Measurements from ENCODE around the gene ZC3H13.

ZC3H13 gene

DNA sequence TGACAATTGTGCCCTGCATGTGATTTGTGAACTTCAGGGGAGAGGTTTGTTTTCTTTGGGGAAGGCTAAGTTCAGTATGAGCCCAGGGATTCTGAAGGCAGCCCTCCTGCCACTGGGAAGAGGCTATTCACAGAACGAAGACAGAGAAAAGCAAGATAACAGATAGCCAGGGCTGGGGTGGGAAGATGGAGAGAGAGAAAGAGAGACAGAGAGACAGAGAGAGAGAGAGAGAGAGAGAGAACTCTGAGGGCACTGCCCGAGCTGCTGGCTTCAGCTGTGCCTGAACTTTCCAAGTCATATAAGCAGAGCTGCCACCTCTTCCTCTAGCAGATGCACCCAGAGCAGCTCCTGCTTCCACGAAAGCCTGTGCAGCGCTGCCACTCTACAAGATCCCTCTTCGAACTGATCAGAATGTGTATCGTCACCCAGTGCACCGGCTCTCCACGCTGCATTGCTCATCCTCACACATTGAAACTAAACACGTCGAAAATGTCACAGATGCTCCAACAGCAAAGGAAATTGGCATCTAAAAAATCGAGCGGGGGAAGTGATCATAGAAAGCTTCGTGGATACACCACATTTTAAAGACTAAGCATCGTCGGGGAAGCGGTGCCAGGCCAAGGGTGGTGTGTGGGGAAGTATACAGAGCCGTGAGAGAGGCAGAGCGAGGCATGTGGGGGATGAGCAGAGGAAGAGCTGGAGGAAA lies 119.2 kb downstream of the ZC3H13 start:
- no peak for DNase-seq

DNA sequence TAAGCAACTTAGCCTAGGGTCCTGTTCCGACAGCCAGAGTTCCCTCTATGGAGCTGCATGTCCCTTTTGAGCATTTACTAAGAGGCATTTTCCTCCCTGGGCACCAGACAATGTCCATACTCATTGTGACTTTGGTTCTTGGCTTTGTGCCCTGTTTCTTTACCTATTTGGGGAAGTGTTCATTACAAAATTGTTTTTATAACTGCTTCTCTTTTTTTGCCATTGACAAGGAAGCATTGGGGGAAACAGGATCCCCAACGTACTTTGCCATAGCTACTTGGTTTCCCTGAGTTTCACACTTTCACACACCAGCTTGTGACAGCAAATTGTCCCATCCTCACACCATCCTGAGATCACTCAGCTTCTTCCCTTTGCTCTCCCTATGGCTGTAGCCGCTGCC lies 119.9 kb downstream of the ZC3H13 start:
- no peak for DNase-seq

DNA sequence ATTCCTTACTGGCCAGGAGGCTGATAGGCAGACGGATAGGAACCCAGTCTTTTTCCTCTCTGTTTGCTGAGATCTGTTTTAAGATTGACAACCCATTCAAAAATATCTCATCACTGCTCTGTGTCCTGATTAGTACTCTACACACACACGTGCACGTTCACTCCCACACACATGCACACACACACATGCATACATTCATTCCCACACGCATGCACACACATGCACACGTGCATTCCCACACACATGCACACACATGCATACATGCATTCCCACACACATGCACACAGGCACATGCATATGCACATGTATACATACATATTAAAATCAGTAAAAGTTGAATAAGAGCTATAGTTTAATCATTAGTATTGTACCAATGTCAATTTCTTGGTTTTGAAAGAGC lies 120.4 kb downstream of the ZC3H13 start:
- no peak for DNase-seq

DNA sequence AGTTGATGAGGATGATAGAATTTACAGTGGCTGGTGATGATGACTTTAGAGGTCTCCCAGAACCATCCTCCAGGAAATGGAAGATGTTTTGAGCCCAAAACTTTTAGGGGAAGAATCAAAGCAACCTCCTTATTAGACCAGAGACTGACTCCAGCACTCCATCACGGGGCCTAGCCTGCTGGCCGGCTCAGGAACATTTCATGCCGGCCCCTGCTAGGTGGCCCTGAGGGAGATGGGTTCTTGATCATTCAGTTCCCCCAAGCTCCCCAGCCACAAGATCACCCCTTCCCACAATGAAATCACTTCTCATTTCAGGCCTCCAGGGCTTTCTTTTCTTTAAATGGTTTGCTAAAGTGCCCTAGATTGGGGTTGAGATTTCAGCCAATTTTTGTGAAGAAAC lies 121.3 kb downstream of the ZC3H13 start:
- DNase-seq, result no peak

DNA sequence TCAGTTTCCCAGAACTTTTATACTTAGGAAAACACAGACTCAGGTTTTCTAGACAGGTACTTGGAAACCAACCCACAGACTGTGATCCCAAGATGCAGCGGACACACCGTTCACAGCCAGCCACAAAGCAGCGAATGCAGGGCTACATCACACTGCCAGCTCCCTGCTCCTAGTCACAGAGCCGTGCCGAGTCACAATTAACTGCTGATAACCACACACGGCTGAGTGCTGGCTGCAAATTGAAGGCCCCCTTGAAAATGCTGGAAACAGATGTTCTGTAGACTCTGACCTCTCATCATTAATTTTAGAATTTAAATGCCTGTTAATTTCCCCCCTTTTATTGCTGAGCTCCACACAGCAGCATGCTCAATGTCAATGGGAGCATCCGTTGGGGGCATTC lies 122.4 kb downstream of the ZC3H13 start:
- DNase-seq, result no peak

DNA sequence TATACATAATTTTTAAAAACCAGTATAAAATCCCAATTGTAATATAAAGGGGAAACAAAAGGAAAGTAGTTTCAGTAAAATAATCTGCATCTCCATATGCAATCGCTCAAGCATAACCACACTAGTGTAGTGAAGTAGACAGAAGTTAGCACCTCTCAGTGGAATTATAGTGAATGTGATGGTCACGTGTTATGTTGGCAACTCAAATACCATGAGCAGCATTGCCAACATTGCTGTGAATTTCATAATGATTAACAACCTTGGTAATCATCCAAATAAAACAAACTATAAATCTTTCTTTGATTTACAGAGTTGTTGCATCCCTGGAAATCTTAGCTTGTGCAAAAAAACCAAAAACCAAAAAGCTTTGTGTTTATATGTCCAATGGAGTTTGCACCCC lies 123.7 kb downstream of the ZC3H13 start:
- DNase-seq, result no peak

DNA sequence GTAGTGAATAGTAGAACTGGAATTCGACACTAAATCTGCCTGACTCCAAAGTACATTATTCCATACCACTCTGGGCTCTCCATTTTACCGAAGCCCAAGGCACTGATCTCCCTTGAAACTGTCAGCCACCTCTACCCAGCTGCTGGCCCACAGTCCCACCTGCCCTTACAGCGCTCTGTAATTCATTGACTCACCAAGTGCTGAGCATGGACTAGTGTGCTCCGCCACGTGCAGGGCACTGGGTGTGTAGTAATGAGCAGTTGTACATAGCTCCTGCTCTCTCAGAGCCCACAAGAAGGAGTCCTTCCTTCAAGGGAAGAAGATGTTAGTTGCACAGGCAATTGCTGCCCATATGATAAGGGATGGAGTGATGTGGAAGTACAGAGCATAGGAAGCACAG lies 124.4 kb downstream of the ZC3H13 start:
- DNase-seq, result no peak

DNA sequence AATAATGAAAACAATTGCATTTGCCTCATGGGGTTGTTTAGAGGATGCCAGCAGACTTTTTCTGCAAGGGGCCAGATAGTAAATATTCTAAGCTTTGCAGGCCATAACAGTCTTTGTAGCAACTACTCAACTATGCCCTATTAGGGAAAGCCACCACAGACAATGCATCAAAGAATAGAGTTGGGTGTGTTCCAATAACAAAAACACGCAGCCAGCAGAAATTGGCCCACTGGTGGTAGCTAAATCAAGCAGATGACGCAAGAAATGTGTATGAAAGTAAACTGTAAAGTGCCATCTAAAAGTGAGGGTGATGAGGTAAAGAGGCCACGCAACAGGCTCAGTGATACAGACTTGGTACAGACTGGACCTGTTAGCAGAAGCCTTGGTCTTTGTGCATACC lies 125.8 kb downstream of the ZC3H13 start:
- no peak for DNase-seq

DNA sequence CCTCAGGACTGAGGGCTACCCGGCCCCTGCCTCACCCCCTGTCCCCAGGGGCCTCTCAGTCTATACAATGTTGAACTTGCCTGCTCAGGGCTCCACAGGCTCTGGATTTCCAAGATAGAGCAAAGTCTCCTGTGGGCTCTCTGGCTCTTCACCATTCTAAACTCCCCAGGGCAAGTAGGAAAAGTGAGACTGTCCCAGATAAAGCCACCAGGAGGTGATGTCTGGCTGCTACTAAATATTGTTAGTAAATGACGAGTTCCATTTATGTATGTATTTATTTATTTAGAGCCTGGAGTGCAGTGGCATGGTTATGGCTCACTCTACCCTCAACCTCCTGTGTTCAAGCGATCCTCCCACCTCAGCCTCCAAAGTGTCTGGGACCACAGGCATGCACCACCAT lies 127.4 kb downstream of the ZC3H13 start:
- DNase-seq, result no peak

DNA sequence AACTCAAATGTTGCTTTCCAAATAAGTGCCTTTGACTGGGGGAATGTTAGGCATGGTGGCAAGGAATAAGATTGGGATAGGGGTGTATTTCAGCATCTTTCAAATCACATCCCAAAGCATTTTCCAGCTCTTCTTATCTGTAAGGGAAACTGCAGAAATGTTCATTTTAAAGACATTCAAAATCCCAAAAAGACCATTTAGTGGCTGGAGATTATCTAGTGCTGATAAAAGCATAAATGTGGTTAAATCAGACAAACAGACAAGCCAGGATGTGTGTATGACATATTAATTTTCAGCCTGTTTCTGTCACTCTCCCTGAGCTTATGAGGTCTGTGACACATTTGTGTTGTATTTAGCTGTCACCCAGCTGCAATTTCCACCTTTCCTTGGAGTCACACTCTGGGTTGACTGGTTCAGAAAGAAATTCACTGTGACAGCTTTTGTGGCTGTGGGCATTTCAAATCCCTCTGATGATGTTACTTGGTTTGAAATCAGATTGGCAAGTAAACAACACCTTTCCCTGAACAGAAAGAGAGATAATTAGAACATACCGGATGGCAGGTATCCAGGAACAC lies 131.3 kb downstream of the ZC3H13 start:
- DNase-seq, result no peak

DNA sequence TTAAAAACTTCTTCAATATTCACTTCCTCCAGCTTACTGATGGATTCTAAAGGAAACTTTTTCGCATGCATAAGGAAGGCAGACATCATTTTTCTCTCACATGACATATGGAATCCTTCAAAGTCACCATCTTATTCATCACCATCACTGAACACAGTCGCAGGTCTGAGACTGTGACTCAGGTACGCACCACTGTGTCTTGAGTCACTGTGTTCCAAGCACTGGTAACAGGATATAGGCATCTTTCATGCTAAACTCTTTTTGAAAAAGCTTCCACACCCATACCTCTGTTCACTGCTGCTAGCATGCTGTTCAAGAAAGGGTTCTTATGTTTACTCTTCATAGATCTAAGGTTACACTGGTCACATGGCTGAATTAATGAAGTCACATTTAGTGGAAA lies 133.9 kb downstream of the ZC3H13 start:
- DNase-seq, result no peak

DNA sequence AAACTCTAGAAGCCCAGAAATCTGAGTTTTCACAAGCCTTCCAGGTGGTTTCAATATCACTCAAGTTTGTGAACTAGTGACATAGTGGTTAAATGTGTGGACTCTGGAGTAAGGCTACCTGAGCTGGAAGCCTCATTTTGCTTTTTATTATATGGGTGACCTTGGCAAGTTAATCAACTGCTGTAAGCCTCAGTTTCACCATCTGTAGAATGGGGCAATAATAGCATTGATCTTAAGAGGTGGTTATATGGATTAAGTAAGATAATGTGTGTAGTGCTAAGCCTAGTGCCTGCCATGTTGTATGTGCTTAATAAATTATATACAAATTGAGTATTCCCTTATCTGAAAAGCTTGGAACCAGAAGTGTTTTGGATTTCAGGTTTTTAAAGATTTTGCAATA lies 135.5 kb downstream of the ZC3H13 start:
- no peak for DNase-seq

DNA sequence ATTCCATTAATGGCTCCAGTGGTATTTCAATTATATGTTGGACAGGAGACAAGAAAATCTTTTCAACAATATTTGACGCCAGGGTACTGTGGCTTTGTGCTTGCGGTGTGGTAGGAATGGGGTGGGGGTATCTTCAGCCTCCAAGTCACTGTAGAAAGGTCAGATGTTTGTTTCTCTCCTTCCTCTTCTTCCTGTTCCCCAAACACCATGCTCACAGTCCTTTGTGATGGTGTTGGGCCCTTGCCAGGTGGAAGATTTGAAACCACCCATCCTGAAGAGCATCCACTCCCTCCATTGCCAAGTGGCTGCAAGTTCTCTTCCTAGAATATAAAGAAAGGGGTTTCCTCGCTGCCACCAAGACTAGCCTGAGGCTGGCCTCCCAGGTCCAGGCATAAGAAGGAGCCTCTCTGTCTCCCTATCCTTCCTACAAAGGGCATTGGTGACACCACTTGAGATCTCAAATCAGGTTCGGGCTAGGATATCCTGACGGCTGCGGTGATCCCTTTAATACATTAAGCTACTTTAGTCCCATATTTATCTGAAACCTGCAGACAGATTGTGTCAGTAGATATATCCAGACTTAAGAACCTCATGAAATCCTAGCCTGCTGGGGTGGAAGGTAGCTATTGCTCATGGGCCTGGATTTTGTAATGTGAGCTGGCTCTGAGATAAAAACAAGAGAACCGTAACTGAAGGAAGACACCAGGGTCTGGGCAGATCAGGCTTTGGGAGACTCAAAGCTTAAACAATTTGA lies 136.7 kb downstream of the ZC3H13 start:
- no peak for DNase-seq

DNA sequence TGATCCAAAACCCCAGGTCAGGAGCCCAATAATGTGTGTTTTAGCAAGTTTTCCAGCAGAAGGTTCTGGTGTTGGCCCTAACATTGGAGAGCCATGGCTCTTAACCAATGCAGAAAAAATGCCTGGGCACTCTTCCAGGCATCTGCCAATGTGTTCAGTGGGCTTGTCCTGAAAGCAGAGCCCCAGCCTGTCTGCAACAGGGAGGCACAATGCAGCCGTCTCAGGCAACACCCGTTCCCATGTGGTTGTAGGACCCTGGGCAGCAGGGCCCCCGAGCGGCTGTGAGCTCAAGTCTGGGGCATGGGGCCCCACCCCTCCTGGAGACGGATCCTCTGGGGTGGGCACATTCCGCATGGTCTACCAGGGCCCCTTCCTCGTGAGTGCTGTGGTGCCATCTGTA lies 142.9 kb downstream of the ZC3H13 start:
- DNase-seq, result no peak

DNA sequence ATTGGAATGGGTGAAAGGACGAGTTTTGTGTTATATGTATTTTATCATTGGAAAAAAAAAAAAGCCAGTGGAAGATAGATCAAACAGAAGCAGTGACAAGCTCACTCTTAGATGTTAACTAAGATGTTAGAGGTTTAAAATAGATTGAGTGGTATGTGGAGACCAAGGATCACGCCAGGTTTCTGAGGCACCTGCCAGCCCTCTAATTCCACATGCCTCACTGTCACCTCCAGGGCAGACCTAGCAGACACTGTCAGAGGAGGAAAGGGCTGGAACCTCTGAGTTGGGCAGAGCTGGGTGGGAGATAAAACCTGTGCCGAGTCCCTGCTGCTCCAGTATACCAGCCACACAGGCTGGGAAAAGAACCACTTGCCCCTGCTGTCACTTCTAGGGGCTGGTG lies 143.5 kb downstream of the ZC3H13 start:
- no peak for DNase-seq

DNA sequence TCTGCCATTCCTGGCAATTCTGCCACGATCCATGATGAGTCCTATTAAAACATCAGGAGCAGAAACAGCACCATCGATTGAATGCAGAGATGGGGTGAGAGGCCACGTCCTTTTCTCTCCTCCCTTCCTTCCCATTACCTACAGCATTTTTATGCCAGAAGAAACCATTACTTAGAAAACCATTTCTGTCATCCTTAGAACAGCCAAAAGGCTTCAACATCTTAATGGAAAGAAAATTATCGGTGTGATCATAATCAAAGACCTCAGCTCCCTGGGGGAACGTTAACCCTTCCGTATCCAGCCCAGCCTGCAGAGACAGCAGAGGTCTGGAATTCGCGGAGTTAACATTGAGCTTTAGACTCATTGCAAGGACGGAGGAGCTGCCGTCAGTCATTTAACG lies 145.0 kb downstream of the ZC3H13 start:
- DNase-seq, result no peak
